ENCODE measurements around the gene OMP.
"Not testable (repeated sequence)": the region's sequence is repeated elsewhere in the genome, so short reads cannot be mapped to it uniquely, and the experiment has no call there.

Gene OMP

GRCh38 chr11:77057938-77058474 lies 44.6 kb upstream of the OMP start:
- TF ChIP-seq, protein P1, sequence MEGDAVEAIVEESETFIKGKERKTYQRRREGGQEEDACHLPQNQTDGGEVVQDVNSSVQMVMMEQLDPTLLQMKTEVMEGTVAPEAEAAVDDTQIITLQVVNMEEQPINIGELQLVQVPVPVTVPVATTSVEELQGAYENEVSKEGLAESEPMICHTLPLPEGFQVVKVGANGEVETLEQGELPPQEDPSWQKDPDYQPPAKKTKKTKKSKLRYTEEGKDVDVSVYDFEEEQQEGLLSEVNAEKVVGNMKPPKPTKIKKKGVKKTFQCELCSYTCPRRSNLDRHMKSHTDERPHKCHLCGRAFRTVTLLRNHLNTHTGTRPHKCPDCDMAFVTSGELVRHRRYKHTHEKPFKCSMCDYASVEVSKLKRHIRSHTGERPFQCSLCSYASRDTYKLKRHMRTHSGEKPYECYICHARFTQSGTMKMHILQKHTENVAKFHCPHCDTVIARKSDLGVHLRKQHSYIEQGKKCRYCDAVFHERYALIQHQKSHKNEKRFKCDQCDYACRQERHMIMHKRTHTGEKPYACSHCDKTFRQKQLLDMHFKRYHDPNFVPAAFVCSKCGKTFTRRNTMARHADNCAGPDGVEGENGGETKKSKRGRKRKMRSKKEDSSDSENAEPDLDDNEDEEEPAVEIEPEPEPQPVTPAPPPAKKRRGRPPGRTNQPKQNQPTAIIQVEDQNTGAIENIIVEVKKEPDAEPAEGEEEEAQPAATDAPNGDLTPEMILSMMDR (IDR thresholded peaks at IDR 0.05; ENCODE audit: low read depth, low read length) = no peak
- in situ Hi-C loops (cut with HindIII; ENCODE audit: low sequenced_read_pairs) = no loop called here
- no peak overlapping the region for H3K4me3 ChIP-seq (ENCODE audit: low read depth, low read length)

DNA sequence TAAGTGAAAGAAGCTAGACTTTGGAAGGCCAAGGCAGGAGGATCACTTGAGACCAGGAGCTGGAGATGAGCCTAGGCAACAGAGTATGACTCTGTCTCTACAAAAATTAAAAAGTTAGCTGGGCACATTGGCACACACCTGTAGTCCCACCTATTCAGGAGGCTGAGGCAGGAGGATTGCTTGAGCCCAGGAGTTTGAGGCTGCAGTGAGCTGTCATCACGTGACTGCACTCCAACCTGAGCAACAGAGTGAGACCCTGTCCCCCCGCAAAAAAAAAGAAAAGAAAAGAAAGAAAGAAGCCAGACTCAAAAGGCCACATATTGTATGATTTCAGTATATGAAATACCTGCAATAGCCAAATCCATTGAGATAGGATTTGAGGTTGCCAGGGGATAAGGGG lies 43.7 kb upstream of the OMP start:
- TF ChIP-seq, protein P1 (IDR thresholded peaks at IDR 0.05; ENCODE audit: low read depth, low read length) = no peak
- H3K4me3 ChIP-seq (ENCODE audit: low read depth, low read length) = no peak overlapping the region
- DNase-seq (ENCODE audit: low read depth, low spot score) = no peak
- in situ Hi-C loops (cut with HindIII; ENCODE audit: low sequenced_read_pairs) = no loop called here

More at GRCh38 chr11:77057938-77058474, 44.6 kb upstream of the OMP start:
- no peak for DNase-seq (ENCODE audit: low read depth, low spot score)

- TF ChIP-seq, protein P1 (IDR thresholded peaks at IDR 0.05; ENCODE audit: low read depth, low read length) = no peak
- in situ Hi-C loops (cut with HindIII; ENCODE audit: low sequenced_read_pairs) = no loop called here
- DNase-seq (ENCODE audit: low read depth, low spot score) = no peak
- H3K4me3 ChIP-seq (ENCODE audit: low read depth, low read length) = no peak overlapping the region
Observed at GRCh38 chr11:77059806-77060205, 42.8 kb upstream of the OMP start.

DNA sequence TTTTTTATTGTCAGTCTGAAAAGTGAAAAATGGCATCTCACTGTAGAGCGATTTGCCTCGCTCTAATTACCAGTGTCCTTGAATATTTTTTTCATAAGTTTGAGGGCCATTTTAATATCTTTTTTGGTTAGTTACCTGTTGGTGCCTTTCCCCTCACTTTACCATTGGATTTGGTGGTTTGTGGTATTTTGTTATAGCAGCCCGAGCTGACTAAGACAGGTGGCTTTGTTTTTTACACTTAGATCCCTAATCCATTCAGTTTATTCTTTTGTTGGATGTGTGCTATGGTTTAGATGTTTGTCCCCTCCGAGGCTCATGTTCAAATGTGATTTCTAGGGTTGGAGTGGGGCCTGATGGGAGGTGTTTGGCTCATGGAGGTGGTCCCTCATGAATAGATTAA lies 42.4 kb upstream of the OMP start:
- in situ Hi-C loops (cut with HindIII; ENCODE audit: low sequenced_read_pairs) = no loop called here
- no peak for DNase-seq (ENCODE audit: low read depth, low spot score)
- no peak overlapping the region for H3K4me3 ChIP-seq (ENCODE audit: low read depth, low read length)
- TF ChIP-seq, protein P1 (IDR thresholded peaks at IDR 0.05; ENCODE audit: low read depth, low read length) = no peak

DNA sequence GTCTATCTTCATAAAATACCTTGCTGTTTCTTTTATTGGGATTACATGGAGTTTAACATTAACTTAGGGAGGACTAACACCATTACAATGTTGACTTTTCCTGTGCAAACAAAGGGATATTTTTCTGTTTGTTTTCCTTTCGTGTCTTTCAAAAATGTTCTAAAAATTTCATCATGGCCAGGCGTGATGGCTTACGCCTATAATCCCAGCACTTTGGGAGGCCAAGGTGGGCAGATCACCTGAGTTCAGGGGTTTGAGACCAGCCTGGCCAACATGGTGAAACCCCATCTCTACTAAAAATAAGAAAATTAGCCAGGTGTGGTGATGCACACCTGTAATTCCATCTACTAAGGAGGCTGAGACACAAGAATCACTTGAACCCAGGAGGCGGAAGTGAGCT lies 41.4 kb upstream of the OMP start:
- in situ Hi-C loops (cut with HindIII; ENCODE audit: low sequenced_read_pairs); DNase-seq (ENCODE audit: low read depth, low spot score): not testable (repeated sequence)

DNA sequence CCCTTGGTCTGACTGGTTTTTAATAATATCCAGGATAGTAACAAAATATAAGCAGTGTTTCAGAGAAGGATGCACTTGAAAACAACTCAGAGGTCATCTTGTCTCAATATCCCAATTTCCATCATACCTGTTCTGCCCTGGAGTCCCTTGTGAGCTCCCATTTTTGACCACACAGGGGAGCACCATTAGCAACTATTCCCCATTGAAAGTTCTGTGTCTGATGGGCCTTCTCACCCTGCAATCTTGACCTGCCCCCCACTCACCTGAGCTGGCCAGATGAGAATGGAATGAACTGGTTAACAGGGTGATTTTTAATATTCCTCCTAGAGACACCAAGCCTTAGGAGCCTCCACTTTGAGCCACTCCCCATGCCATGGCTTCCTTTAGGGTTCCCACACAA lies 39.7 kb upstream of the OMP start:
- in situ Hi-C loops (cut with HindIII; ENCODE audit: low sequenced_read_pairs) = no loop called here
- TF ChIP-seq, protein P1 (IDR thresholded peaks at IDR 0.05; ENCODE audit: low read depth, low read length) = no peak
- no peak for DNase-seq (ENCODE audit: low read depth, low spot score)
- H3K4me3 ChIP-seq (ENCODE audit: low read depth, low read length) = no peak overlapping the region

More for the DNA sequence above, 41.4 kb upstream of the OMP start:
- not testable (repeated sequence) for H3K4me3 ChIP-seq (ENCODE audit: low read depth, low read length)

- no peak overlapping the region for H3K4me3 ChIP-seq (ENCODE audit: low read depth, low read length)
- TF ChIP-seq, protein P1 (IDR thresholded peaks at IDR 0.05; ENCODE audit: low read depth, low read length) = no peak
- in situ Hi-C loops (cut with HindIII; ENCODE audit: low sequenced_read_pairs) = no loop called here
- no peak for DNase-seq (ENCODE audit: low read depth, low spot score)
Observed at GRCh38 chr11:77063407-77063806, 39.2 kb upstream of the OMP start.
